Measurements from ENCODE around the gene HIVEP2.

Gene HIVEP2

DNA sequence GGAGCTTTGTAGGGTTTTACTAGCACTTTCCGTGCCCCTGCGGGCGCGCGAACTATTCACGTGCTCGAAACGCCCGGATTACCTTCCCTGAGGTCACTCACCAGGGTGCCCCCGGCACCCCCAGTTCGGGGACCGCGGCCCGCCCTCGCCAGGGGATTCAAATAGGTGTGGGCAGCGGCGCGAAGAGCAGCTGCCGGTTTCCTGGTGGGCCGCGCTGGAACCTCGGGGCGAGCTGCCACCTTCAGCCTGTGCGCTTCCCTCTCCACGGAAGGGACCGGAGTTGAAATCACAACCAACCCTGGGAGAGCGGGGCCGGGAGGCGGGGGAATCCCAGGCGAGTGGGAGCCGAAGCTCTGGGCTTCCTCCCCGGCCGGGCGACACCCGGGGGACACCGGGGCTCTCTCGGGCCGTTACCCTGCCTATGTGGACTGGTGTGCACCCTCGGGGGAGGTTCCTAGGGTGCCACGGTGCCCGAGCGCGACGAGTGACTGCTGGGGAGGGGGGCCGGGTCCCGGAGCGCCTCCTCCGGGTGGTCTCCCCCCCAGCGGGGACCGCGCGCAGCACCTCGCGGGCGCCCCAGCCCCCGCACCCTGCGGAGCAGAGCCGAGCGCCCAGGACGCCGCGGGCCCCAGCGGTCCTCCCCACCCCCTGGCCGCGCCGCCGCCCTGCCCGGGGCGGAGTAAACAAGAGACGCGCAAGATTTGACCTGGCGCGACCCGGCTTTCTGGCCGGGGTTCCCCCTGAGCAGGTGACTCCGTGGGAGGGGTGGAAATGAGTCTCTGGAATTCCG is 2.1 kb upstream of the HIVEP2 start:
- H3K27ac ChIP-seq, result peak overlapping the region; percentile 93 to 100 (median 99)
- peak overlapping the region; percentile 78 to 96 (median 85) for H3K4me3 ChIP-seq

GRCh38 chr6:142946181-142946923 is 1.4 kb upstream of the HIVEP2 start:
- H3K27ac ChIP-seq, result peak overlapping the region; percentile 93 to 100 (median 99)
- H3K4me3 ChIP-seq, result peak overlapping the region; percentile 78 to 96 (median 85)

DNA sequence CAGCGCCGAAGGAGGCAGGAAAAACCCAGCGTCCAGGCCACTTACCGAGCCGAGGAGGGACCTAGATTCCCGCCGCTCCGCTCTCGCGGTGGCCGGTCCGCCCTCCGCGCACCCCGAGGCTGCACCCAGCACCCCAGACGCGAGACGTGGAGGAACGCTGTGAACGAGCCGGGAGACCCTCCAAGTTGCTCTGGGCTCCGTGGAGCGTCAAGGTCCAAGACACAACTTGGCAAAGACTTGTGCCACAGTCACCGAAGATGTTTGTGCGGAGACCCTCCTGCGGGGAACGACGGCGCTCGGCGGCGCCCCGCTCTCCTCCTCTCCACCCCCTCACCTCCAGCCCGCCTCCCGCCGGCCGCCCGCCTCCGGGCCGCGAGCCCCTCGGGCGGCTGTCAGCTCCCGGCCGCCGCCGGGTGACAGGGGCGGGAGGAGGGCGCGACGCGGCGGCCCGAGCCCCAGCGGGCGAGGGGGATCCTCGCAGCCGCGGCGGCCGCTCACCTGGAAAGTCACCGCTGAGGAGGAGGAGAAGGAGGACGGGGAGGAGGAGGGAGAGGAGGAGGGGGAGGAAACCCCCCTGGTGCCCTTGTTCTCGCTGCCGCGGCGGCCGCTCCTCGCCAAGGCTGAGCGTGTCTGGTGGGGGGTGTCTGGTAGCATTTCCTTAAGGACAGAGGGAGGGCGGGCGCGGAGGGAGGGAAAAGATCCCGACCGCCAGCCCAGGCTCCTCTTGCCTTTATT is 637 bp upstream of the HIVEP2 start:
- peak overlapping the region; percentile 93 to 100 (median 99) for H3K27ac ChIP-seq
- H3K4me3 ChIP-seq, result peak overlapping the region; percentile 78 to 96 (median 85)

DNA sequence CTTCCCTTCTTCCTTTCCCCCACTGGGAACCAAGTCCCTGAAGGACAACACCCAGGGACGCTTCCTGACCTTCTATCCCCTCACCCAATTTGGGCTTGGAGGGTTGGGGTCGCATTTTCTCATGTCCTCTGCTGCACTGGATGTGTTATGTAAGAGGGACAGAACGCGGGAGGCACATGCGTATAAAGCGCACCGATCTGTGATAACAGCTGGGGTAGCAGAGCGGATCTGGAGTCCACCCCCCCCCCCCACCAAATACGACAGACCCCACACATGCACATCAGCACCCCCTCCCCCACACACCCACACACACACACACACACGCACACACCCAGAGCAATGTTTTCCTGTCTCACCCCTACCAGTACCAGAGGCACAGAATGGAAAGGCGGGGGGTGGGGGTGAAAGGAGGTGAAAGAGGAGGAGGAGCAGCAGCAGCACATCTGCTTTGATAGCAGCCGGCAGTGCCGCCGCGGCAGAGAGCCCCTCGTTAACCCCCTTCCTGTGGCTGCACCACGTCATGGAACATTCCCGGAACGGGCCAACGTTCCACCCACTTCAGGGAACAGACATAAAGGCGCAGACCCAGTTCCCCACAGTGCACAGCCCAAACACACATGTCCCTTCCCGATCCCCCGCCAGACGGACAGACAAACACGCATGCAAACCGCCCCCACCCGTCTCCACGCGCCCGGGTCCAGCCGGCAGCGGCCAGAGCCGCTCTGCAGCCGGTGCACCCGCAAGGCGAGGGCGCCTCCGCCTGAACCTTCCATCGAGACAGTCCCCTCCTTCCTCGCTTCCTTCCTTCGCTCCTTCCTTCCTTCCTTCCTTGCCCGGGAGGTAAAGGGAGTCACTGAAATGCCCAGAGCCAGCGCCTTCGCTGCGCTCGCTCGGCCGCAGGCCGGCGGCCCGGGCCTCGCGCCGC is 590 bp downstream of the HIVEP2 start:
- peak overlapping the region; percentile 78 to 96 (median 85) for H3K4me3 ChIP-seq

GRCh38 chr6:142943711-142944123 is 1.3 kb downstream of the HIVEP2 start:
- Histone ChIP-seq H3K4me3 (peak overlapping the region; percentile 78 to 96 (median 85)), H3K27ac (peak overlapping the region in 20 of 21 experiments; percentile 86 to 100 (median 98))

More for the DNA sequence above, 590 bp downstream of the HIVEP2 start:
- H3K27ac ChIP-seq, result peak overlapping the region; percentile 86 to 100 (median 98)

GRCh38 chr6:142942805-142943227 is 2.2 kb downstream of the HIVEP2 start:
- H3K4me3 ChIP-seq, result peak overlapping the region in 2 of 7 experiments; percentile 7 to 78
- H3K27ac ChIP-seq, result peak overlapping the region in 7 of 21 experiments; percentile 98 to 100 (median 99)

DNA sequence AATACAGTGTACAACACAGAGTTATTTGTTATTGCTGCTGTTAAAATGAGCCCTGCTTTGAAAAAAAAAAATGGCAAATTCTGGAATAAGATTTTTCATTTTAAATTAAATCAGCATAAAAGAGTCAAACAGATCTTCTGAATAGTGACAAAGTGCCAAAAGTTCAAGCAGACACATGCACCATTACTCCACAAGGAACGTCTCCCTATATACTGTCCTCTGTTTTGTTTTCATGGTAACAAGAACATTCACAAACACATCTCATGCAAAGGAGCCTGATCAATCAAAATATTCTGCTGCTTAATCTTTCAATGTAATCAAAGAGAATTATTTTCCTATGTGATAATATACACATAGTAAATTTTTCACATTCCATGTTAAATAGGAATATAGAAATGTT is 2.7 kb downstream of the HIVEP2 start:
- peak overlapping the region in 3 of 21 experiments; percentile 7 to 98 (median 98) for H3K27ac ChIP-seq
- H3K4me3 ChIP-seq, result no peak overlapping the region

DNA sequence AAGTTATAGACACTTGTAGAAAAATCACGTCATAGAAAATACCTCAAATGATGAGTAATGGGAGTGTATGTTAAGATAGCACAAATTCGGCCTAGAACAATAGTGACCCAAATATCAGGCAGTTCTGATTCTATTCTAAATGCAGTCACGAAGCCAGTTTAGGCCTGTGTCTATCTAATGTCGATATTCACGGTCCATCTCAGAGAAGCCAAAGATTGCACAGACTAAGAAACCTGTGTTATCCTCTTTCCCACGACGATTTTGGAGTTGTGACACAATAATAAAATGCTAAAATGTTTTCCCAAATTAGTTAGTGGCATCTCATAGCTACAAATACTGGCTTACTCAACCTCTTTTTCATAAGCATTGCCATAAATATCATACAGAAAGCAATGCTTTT is 4.0 kb downstream of the HIVEP2 start:
- Histone ChIP-seq H3K4me3 (no peak overlapping the region), H3K27ac (peak overlapping the region in 2 of 21 experiments; percentile 5 to 98)

GRCh38 chr6:142940487-142940886 is 4.5 kb downstream of the HIVEP2 start:
- Histone ChIP-seq H3K4me3 (no peak overlapping the region), H3K27ac (peak overlapping the region in 2 of 21 experiments; percentile 7 to 98)

DNA sequence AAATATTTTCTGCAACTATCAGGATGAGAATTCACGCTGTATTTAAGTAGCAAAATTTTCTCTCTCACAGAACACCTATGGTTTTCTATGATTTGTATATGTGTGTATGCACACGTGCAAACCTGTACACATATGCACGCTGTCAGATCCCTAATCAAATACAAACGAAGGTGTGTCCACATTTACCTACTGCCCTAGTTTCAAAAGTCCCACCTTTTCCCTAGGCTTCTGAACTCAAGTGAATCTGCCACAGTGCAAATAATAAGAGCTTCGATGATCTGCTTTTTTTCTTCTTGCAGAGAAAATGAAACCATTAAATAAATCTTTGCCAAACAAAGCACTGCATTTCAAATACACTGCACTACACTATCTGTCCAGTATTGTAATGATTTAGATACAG is 6.5 kb downstream of the HIVEP2 start:
- Histone ChIP-seq H3K27ac (peak overlapping the region in 1 of 21 experiments; percentile 55), H3K4me3 (no peak overlapping the region)

- Histone ChIP-seq H3K27ac (no peak overlapping the region), H3K4me3 (no peak overlapping the region)
These were observed 7.0 kb downstream of the HIVEP2 start for GRCh38 chr6:142937986-142938385.

GRCh38 chr6:142935553-142936517 is 9.1 kb downstream of the HIVEP2 start:
- Histone ChIP-seq H3K27ac (peak overlapping the region in 2 of 21 experiments; percentile 46 to 58), H3K4me3 (no peak overlapping the region)

GRCh38 chr6:142934599-142934998 is 10.4 kb downstream of the HIVEP2 start:
- H3K27ac ChIP-seq, result peak overlapping the region in 1 of 21 experiments; percentile 58

GRCh38 chr6:142934106-142934505 is 10.9 kb downstream of the HIVEP2 start:
- H3K4me3 ChIP-seq, result no peak overlapping the region
- no peak overlapping the region for H3K27ac ChIP-seq

More at GRCh38 chr6:142934599-142934998, 10.4 kb downstream of the HIVEP2 start:
- H3K4me3 ChIP-seq, result no peak overlapping the region

DNA sequence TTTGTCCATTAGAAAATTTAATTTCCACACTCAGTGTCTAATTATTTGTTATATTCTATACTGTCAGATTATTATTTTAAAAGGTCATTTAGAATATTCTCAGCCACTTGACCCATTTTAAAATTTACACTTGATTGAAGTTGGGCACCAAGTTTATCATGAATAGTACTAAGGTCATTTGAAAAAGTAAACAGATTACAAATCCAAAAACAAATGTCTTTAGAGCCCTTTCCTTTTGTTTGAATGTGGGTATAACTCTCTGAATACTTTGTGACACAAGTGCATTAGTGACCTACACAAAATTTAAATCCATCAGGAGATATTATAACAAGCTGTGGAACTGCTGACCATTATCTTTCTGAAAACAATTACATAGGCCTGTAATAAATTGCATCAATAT is 11.3 kb downstream of the HIVEP2 start:
- Histone ChIP-seq H3K4me3 (no peak overlapping the region), H3K27ac (no peak overlapping the region)

GRCh38 chr6:142932889-142933288 is 12.1 kb downstream of the HIVEP2 start:
- no peak overlapping the region for H3K4me3 ChIP-seq

DNA sequence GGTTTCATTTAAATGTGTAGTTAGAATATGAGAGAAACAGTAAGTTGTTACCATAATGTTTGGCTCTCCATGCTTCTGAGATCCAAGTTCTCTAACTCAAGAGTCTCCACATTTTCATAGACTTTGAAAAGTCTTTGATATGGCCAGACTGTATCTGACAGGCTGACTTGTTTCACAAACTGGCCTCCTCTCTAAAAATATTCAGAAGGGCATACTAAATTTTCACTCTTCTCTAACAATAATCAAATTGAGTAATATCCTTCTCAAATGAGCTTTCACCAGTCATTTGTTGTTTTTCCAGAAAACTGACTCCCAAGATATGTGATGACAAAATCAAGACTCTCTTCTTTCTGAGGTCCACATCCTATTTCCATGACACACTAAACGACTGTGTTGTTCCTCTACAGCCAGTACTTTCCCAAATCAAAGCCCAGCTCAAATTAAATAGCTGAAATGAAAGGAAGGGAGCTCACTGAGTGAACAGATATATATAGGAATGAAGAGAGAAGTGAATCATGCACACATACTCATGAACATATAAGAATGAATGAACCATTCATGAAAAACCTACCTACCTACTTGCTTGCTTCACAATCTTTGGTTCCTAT is 15.1 kb downstream of the HIVEP2 start:
- no peak overlapping the region for H3K4me3 ChIP-seq
- no peak overlapping the region for H3K27ac ChIP-seq

More at GRCh38 chr6:142932889-142933288, 12.1 kb downstream of the HIVEP2 start:
- H3K27ac ChIP-seq, result no peak overlapping the region

Data from skin epidermis (tissue), 12 donors.